K562 (cell line): ENCODE measurements around the gene SAMD11. TPM values are rescaled to one million over a fixed set of nuclear protein-coding genes. Genes with fewer than 3 reads are reported as not detected.

ENCODE experiments used
- BCOR ChIP-seq: fragments of 450-650 bp; IDR thresholded peaks from 2 replicates; pipeline ENCODE4 v1.6.1; 2016
- HDAC6 ChIP-seq: IDR thresholded peaks from 2 replicates; pipeline ENCODE4 v1.6.1; 2012; ENCODE audit warnings: low read depth, mild to moderate bottlenecking, control low read depth, inconsistent platforms, low read length, moderate library complexity
- HDGF ChIP-seq: fragments of 450-650 bp; IDR thresholded peaks from 2 replicates; pipeline ENCODE4 v1.6.1; 2016
- HIVEP1 ChIP-seq: fragments of 250-450 bp; sonication (Bioruptor Pico); IDR thresholded peaks from 2 replicates; pipeline ENCODE4 v1.4.0; 2020; ENCODE audit warnings: mild to moderate bottlenecking
- HNRNPK ChIP-seq: fragments of 200-400 bp; formaldehyde crosslinking; IDR thresholded peaks from one replicate; pipeline ENCODE4 v1.6.1; 2018; ENCODE audit warnings: mild to moderate bottlenecking, low read depth, low read length; ENCODE audit not compliant: poor library complexity, severe bottlenecking
- HNRNPLL ChIP-seq: fragments of 200-400 bp; formaldehyde crosslinking; IDR thresholded peaks from 2 replicates; pipeline ENCODE4 v1.6.1; 2017; ENCODE audit warnings: low read length, low read depth, mild to moderate bottlenecking; ENCODE audit not compliant: poor library complexity, severe bottlenecking
- LARP7 ChIP-seq: fragments of 450-650 bp; IDR thresholded peaks from 2 replicates; pipeline ENCODE4 v1.6.1; 2016
- MTA3 ChIP-seq: fragments of 450-650 bp; formaldehyde crosslinking; IDR thresholded peaks from 2 replicates; pipeline ENCODE4 v1.6.1; 2017; ENCODE audit warnings: mild to moderate bottlenecking, borderline replicate concordance
- NKRF ChIP-seq: fragments of 450-650 bp; IDR thresholded peaks from 2 replicates; pipeline ENCODE4 v1.6.1; 2016; ENCODE audit warnings: borderline replicate concordance
- POLR2H ChIP-seq: IDR thresholded peaks from 2 replicates; pipeline ENCODE4 v1.6.1; 2016; ENCODE audit warnings: missing genetic modification characterization, low read depth, mild to moderate bottlenecking, control low read depth, missing compliant biosample characterization, moderate library complexity
- POLR3G ChIP-seq: IDR thresholded peaks from 2 replicates; pipeline ENCODE4 v1.6.1; 2011; ENCODE audit not compliant: insufficient read length, insufficient replicate concordance; ENCODE audit errors: extremely low read depth
- PYGO2 ChIP-seq: fragments of 450-650 bp; IDR thresholded peaks from 2 replicates; pipeline ENCODE4 v1.6.1; 2016; ENCODE audit warnings: mild to moderate bottlenecking, missing genetic modification characterization, moderate library complexity, missing compliant biosample characterization
- THRB ChIP-seq: fragments of 450-650 bp; formaldehyde crosslinking; conservative IDR thresholded peaks from 2 replicates; pipeline ENCODE4 v1.4.0; 2022; ENCODE audit warnings: mild to moderate bottlenecking, missing genetic modification characterization
- UBTF ChIP-seq, 2 experiments: IDR thresholded peaks; 2 replicates each; pipeline ENCODE4 v1.6.1; 2012; ENCODE audit warnings: improper control_type of control experiment in 2 of 2, low read depth in 2 of 2, low read length in 2 of 2, borderline replicate concordance in 1 of 2
- ZNF512 ChIP-seq: IDR thresholded peaks from 2 replicates; pipeline ENCODE4 v1.6.1; 2016; ENCODE audit warnings: missing genetic modification characterization, missing compliant biosample characterization
- ZNF79 ChIP-seq: fragments of 250-450 bp; sonication (Bioruptor Pico); IDR thresholded peaks from 2 replicates; pipeline ENCODE4 v1.4.0; 2020; ENCODE audit warnings: low read depth, mild to moderate bottlenecking, moderate library complexity
- polyA plus RNA-seq, 8 experiments: library from polyadenylated mRNA; depleted of rRNA in 4 of 8; stranded (reverse) in 5 of 8; unstranded in 3 of 8; fragments of >200 nt; fragmentation: Nextera tagmentation in 2 of 8; fragmentation: Illumina TruSeq in 1 of 8; extraction: Ambion mirVana in 2 of 8; extraction: Trizol in 1 of 8; gene quantifications; 2 replicates each; pipeline versions ENCODE4 v1.2.1 to v1.2.3, GENCODE V29; 2011 to 2014; ENCODE audit warnings: inconsistent platforms in 1 of 8, missing spikeins in 1 of 8
- total RNA-seq, 7 experiments: library from RNA; depleted of rRNA in 6 of 7; stranded (reverse); fragments of >200 nt in 6 of 7; fragmentation: Illumina TruSeq in 2 of 7; extraction: Trizol in 2 of 7; gene quantifications; 2 replicates each; pipeline versions ENCODE4 v1.2.1 to v1.2.3, GENCODE V29; 2011 to 2021; ENCODE audit warnings: low replicate concordance in 1 of 7

The SAMD11 gene
- total and polyA plus RNA-seq, 9 of the 15 experiments (the other 6 are each of a cell fraction or from before 2014, with no cell fraction given) = 0.07 to 0.82 (median 0.11) TPM; not detected in 2

- TF ChIP-seq MTA3 (no peak), HDAC6 (no peak), HDGF (no peak), ZNF79 (CRISPR knock-in tag) (no peak), HNRNPLL (no peak), HNRNPK (no peak), LARP7 (0 out of 2 replicates have a peak, but pooled peaks have one; percentile 70), BCOR (0 out of 2 replicates have a peak, but pooled peaks have one; percentile 17), THRB (CRISPR knock-in tag) (0 out of 2 replicates have a peak, but pooled peaks have one; percentile 43), POLR3G (no peak), UBTF (IDR thresholded peaks at IDR 0.05; ENCODE audit: borderline replicate concordance in 1 of 2, low read depth in 2 of 2, low read length in 2 of 2) (no peak), ZNF512 (tag) (peak; percentile 92), POLR2H (no peak), PYGO2 (tag) (no peak), HIVEP1 (CRISPR knock-in tag) (no peak), NKRF (no peak)
Observed at GRCh38 chr1:888297-888696, 35.4 kb upstream of the SAMD11 start (continued).
